Forelimb muscle (tissue), 1 donor: ENCODE results near the gene MTUS2. TPM values are rescaled to one million over a fixed set of nuclear protein-coding genes. Genes with fewer than 3 reads are reported as not detected.
"Not testable (repeated sequence)": the region's sequence is repeated elsewhere in the genome, so short reads cannot be mapped to it uniquely, and the experiment has no call there.

Source experiments
- DNase-seq: peaks from one replicate; pipeline ENCODE4 v3.0.0-alpha.2; 2013; ENCODE audit warnings: low read depth
- polyA plus RNA-seq: library from polyadenylated mRNA; unstranded; fragments of 120-200 nt; gene quantifications from one replicate; pipeline ENCODE4 v1.2.1, GENCODE V29; 2013; ENCODE audit not compliant: insufficient read length

The MTUS2 gene
- polyA plus RNA-seq, 1 donor = 22.7 TPM

DNA sequence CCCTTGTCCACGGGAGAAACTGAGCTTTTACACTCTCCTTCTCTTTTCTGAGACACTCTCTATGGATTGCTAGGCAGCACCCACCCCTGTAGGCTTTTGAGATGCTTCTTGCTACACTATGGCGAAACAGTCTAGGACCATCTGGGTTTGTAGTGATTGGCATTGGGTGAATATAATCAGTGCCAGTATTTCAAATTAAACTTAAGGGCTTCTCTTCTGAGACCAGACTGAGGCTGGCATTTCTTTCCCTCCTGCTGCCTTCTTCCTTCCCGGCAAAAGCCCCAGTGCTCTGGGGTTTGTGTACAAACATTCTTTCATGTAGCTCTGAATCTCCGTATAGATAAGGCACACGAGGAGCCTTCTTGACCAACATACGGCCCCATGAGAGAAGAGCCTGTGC, 498.6 kb downstream of the MTUS2 start:
- no peak for DNase-seq

GRCh38 chr13:29319451-29319850, 499.3 kb downstream of the MTUS2 start:
- DNase-seq = no peak

DNA sequence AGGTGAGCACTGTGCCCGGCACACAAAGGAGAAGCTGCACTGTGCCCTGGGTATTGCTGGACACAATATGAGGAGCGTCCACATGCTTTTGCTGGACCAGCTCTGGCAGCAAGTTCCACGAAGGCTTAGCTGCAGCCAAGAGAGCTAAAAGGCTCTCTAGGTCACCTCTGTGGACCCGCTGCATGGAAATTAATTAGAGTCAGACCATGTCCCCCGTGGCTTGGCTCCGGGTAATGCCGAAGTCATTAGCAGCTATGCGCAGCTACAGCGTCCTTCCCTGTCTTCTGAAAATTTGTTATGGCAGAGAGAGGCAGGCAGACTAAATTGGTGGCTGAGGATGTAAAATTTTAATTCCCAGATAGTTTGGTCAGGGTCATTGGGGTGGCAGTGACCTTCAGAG, 503.8 kb downstream of the MTUS2 start:
- no peak for DNase-seq

- no peak for DNase-seq
These were observed 504.5 kb downstream of the MTUS2 start for GRCh38 chr13:29324601-29325000.

- DNase-seq = no peak
These were observed 508.4 kb downstream of the MTUS2 start for GRCh38 chr13:29328501-29328900.

- DNase-seq = no peak
These were observed 516.2 kb downstream of the MTUS2 start for GRCh38 chr13:29336356-29336755.

GRCh38 chr13:29339386-29340272, 519.5 kb downstream of the MTUS2 start:
- DNase-seq = no peak

GRCh38 chr13:29345860-29346582, 525.9 kb downstream of the MTUS2 start:
- DNase-seq = not testable (repeated sequence)

DNA sequence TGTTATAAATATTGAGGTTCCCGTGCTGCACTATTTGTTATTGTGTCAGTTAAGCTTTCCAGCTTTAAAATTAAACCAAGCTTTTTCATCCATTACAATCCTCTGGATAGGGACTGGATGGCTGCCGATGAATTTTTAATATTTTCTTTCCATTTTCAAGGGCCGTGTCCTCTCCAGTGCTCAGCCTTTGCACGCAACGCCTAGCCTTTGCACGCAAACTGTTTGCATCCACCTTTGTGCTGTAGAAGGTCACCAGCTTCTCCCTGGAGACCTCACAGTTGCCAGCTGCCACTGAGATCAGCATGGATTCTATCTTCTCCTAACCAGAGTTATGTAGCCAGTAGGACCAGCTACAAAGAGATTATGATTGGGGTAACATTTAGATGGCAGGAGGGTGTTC, 534.9 kb downstream of the MTUS2 start:
- DNase-seq = no peak

DNA sequence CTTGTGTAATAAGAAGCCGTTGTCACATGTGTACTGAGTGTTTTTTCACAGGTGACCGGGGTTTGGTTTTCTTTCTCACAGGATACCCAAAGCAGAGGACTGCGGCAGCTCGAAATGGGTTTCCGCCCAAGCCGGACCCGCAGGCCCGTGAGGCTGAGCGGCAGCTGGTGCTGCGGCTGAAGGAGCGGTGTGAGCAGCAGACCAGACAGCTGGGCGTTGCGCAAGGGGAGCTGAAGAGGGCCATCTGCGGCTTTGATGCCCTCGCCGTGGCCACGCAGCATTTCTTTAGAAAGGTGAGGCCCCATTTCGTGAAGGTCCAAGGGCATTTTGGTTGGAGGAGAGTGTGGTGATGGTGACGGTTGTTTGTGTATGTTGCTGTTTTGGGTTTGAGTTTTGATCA, 539.0 kb downstream of the MTUS2 start:
- DNase-seq = no peak

- no peak for DNase-seq
These were observed 541.6 kb downstream of the MTUS2 start for GRCh38 chr13:29361716-29362115.

DNA sequence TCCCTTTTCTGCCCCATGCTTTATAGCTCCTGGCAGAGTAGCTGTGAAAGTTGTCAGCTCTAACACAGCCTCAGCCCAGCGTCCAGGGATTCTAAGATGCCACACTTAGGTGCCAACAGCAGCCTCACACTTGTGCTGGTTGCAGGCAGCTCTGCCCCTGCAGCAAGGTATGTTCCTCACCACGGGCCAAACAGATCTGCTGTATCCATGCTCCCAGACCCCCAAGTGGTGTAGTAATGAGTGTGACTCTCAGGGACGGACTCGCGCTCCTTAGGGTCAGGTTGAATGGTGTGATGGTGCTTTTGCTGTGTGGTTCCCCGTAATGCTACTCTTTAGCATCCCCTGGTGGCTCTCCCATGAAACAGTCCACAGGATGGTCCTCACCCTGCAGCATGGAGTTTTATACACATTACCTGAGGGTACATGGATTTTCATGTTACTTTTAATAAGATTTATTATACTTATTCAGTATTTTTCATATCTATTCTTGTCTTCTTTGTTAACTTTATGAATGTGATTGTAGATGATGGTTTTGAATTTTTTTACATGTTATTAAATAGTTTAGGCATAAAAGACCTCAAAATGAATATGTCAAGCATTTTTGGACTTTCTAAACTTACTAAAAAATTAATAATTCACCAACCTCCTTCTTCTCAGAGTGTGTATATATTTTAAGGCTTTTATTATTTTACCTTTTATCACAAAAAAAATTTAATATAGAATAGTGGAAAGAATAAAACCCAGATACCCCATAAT, 542.9 kb downstream of the MTUS2 start:
- DNase-seq = peak; percentile 19

DNA sequence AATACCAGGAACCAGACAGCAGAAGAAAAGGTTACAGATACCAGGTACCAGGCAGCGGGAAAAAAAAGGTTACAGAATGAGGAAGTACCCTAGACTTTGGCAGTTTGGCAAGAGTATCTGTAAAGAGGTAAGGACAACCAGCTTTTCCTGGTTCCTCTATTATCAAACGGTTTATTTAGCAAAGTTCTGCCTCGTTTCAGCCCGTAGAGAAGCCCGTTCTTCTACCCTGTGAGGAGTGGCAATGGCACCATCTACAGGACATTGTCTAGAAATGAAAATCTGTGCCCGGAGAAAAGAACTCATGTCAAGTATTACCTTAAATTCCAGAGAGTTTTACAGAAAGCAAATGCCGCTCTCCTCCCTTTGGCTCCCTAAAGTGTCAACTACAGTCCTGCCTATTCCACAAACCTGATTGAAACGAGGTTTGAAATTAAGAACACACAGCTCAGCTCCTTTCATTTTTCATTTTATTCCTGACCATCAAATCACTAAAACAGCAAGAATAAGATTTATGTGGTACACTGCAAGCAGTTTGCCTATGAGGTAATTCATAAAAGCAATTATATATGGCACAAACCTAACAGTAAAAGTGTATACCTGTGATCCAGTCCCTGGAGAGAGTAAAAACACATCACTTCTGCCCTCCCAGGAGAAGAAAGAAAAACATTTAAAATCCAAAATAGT, 549.1 kb downstream of the MTUS2 start:
- peak; percentile 9 for DNase-seq

DNA sequence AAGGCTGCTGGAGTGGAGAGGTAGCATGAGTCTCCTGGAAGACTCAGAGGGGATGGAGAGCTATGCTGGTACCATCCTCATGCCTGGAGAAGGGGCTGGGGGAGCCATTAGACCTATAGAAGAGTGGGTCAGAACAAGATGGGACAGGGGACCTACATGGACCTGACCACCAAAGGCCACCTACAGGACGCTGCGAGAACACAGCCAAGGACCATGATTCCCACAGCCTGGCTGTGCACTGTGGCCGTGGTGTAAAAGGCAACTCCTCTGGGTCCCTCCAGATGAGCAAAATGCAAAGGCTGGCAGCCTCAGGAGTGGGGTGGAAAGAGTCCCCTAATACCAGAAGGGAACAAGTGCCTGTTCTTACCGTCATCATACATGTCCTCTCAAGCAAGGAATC, 559.1 kb downstream of the MTUS2 start:
- DNase-seq = no peak

DNA sequence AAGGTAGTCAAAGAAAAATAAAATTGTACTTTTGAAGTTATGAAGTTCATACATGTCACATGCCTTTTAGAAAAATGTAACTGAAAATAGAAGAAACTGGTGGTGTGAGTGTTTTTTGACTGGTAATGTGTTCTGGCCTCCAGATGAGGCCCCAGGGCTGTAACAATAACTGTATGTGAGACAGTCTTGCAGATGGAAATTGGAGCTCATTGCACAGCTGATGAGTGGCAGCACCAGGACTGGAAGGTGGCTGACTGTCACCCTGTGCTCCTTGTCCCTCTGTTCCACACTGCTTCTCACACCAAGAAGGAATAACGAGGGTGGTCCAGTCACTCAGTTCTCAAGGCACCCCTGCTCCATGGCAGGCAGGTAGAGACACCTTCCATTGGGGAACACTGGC, 559.7 kb downstream of the MTUS2 start:
- no peak for DNase-seq

GRCh38 chr13:29382021-29382420, 561.9 kb downstream of the MTUS2 start:
- no peak for DNase-seq

- DNase-seq = no peak
These were observed 563.3 kb downstream of the MTUS2 start for GRCh38 chr13:29383476-29383875.

DNA sequence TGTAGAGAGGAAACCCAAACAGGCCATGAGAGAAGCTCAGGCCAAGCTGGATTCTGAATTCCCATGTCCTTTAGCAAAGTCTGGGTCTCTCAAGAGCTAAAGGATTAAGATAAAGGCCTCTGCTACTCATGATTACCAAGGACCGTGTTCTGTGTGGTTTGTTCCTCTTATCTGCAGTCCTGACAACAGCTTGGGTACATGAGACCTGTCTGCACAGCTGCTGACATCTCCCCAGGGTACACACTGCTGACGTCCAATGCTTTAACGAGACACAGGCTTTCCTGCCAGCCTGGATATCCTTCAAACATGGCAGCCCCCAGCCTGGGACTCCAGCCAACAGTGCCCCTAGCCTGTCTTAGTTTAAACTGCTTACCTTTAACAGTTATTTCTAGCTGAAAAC, 564.3 kb downstream of the MTUS2 start:
- DNase-seq = no peak

- DNase-seq = no peak
These were observed 564.7 kb downstream of the MTUS2 start for GRCh38 chr13:29384871-29385270.

DNA sequence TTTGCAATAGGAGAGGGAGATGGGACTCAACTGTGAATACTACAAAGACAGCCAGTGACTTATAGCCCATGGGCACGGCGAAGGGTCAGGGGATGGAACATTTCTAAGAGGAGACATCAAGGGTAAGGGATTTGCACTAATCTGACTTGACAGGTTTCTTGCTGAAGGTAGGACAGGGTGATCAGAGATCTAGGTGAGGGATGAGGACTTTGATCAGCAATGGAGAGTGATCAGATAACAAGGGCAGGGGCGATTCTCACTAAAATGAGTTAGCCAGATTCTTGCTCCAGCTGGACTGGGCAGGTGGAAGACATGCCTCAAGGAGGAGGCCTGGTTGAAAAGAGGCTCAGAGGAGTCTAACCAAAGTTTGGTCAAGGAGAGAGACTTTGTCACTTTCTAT, 566.1 kb downstream of the MTUS2 start:
- no peak for DNase-seq

DNA sequence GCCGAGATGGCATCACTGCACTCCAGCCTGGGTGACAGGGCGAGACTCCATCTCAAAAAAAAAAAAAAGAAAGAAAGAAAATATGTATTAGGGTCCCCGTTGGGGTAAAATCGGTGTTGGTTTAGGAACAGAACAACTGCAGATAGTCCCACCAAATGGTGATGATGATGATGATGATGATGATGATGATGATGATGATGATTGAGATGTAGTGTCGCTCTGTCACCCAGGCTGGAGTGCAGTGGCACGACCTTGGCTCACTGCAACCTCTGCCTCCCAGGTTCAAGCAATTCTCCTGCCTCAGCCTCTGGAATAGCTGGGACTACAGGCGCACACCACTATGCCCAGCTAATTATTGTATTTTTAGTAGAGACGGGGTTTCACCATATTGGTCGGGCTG, 570.5 kb downstream of the MTUS2 start:
- not testable (repeated sequence) for DNase-seq

DNA sequence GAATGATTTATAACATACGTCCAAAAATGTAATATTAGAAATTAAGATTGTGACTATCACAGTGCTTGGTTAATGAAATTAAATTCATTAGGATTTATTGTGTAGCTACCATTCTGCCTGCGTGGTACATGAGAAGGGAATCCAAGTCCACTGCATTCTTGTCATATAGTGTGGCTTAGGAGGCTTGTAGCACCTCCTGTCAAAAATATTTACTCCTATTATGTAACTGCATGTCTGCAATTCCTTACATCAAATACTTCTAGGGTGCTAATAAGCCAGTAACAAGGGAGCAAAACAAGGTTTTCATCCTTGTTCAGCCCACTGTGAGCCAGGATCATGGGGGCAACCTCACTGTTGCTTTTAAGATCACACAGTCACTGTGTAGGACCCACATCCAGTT, 576.3 kb downstream of the MTUS2 start:
- DNase-seq = no peak
